Cerebellar cortex (tissue), 1 donor: ENCODE data around the gene FNDC5.

Source experiments
- DNase-seq: peaks from one replicate; pipeline ENCODE4 v3.0.0-alpha.2; 2015; ENCODE audit warnings: low spot score

FNDC5 gene

GRCh38 chr1:32813941-32814739, 56.6 kb downstream of the FNDC5 start:
- DNase-seq = no peak
